ENCODE data around the gene ZNF708. TPM values are rescaled to one million over a fixed set of nuclear protein-coding genes. Genes with fewer than 3 reads are reported as not detected.

ZNF708 gene
- polyA plus RNA-seq, 1 donor from 2014 or later = 30.9 TPM

GRCh38 chr19:21326169-21326568, 3.0 kb downstream of the ZNF708 start:
- Histone ChIP-seq H3K36me3 (ENCODE audit: insufficient read depth, low read length) (no peaks in the 10 kb centered on the region), H3F3A (ENCODE audit: insufficient read depth, low read length, poor library complexity, severe bottlenecking) (peaks cover 7% of the 10 kb centered on the region), H3K4me2 (ENCODE audit: low read length) (no peak overlapping the region), H3K9ac (ENCODE audit: low read length) (no peak overlapping the region), H3K27me3 (ENCODE audit: insufficient read depth, low read depth, low read length) (no peaks in the 10 kb centered on the region), H3K9me3 (ENCODE audit: low read length) (peaks cover 9% of the 10 kb centered on the region), H3K9me2 (ENCODE audit: insufficient read depth, low read length) (no peaks in the 10 kb centered on the region), H3K27ac (ENCODE audit: low read length) (no peak overlapping the region), H2AFZ (ENCODE audit: low read depth, low read length) (no peak overlapping the region), H3K4me3 (ENCODE audit: low read length) (peak overlapping the region; percentile 33), H4K20me1 (ENCODE audit: insufficient read depth) (no peaks in the 10 kb centered on the region), H3K79me2 (replicated peaks; ENCODE audit: insufficient read depth, low read length) (peaks cover 70% of the 10 kb centered on the region)
- TF ChIP-seq CTCF (IDR thresholded peaks at IDR 0.05; ENCODE audit: poor library complexity, severe bottlenecking) = no peak

GRCh38 chr19:21323000-21323399, 6.2 kb downstream of the ZNF708 start:
- no peak overlapping the region for H3K4me2 ChIP-seq (ENCODE audit: low read length)
- no peak overlapping the region for H3K27ac ChIP-seq (ENCODE audit: low read length)
- H3K9me2 ChIP-seq (ENCODE audit: insufficient read depth, low read length) = no peaks in the 10 kb centered on the region
- H3K27me3 ChIP-seq (ENCODE audit: insufficient read depth, low read depth, low read length) = no peaks in the 10 kb centered on the region
- peaks cover 94% of the 10 kb centered on the region for H3K79me2 ChIP-seq (replicated peaks; ENCODE audit: insufficient read depth, low read length)
- H2AFZ ChIP-seq (ENCODE audit: low read depth, low read length) = no peak overlapping the region
- peaks cover 2% of the 10 kb centered on the region for H3K36me3 ChIP-seq (ENCODE audit: insufficient read depth, low read length)
- no peak overlapping the region for H3K4me3 ChIP-seq (ENCODE audit: low read length)
- peaks cover 9% of the 10 kb centered on the region for H3K9me3 ChIP-seq (ENCODE audit: low read length)
- peaks cover 3% of the 10 kb centered on the region for H3F3A ChIP-seq (ENCODE audit: insufficient read depth, low read length, poor library complexity, severe bottlenecking)
- no peaks in the 10 kb centered on the region for H4K20me1 ChIP-seq (ENCODE audit: insufficient read depth)
- TF ChIP-seq TAF1 (IDR thresholded peaks at IDR 0.05; ENCODE audit: low read depth) (no peak), EZH2 (IDR thresholded peaks at IDR 0.05; ENCODE audit: borderline replicate concordance, insufficient read depth, low read length, poor library complexity, severe bottlenecking) (no peak), POLR2AphosphoS5 (IDR thresholded peaks at IDR 0.05) (no peak), MXI1 (conservative IDR thresholded peaks at IDR 0.05; ENCODE audit: poor library complexity, severe bottlenecking) (no peak), CTCF (IDR thresholded peaks at IDR 0.05; ENCODE audit: poor library complexity, severe bottlenecking) (no peak), RAD21 (conservative IDR thresholded peaks at IDR 0.05) (no peak), EP300 (conservative IDR thresholded peaks at IDR 0.05; ENCODE audit: poor library complexity, severe bottlenecking) (no peak), SMC3 (conservative IDR thresholded peaks at IDR 0.05; ENCODE audit: poor library complexity) (no peak), REST (IDR thresholded peaks at IDR 0.05; ENCODE audit: borderline replicate concordance) (no peak)
- no peak overlapping the region for H3K9ac ChIP-seq (ENCODE audit: low read length)
